Kidney (tissue), 14 donors: ENCODE measurements around the gene FGR. TPM values are rescaled to one million over a fixed set of nuclear protein-coding genes. Genes with fewer than 3 reads are reported as not detected.

Source experiments
- DNase-seq, 5 donors: peaks; one replicate each; pipeline ENCODE4 v3.0.0-alpha.2; 2013 to 2020
- FAIRE-seq: peaks from 2 replicates; lab custom pipeline; 2012; peaks lifted over from hg19 to GRCh38; lab: Jason Lieb, UNC
- H3K27ac ChIP-seq, 2 donors: one replicate each; pipeline ENCODE4 v1.7.0; 2013; ENCODE audit warnings: low read depth in 2 of 2, low read length in 2 of 2, inconsistent platforms in 1 of 2
- H3K27me3 ChIP-seq: one replicate; pipeline ENCODE4 v1.7.1; 2013; ENCODE audit warnings: low read length, inconsistent platforms; ENCODE audit not compliant: control insufficient read depth, insufficient read depth
- H3K36me3 ChIP-seq, 3 donors: one replicate each; pipeline versions ENCODE4 v1.7.0 to v1.7.1; 2013; ENCODE audit warnings: low read length in 3 of 3, control low read depth in 1 of 3, inconsistent platforms in 1 of 3; ENCODE audit not compliant: insufficient read depth in 3 of 3, control insufficient read depth in 2 of 3
- H3K4me1 ChIP-seq, 3 donors: one replicate each; pipeline versions ENCODE4 v1.7.0 to v1.7.1; 2013; ENCODE audit warnings: low read length in 3 of 3, inconsistent platforms in 1 of 3, low read depth in 1 of 3; ENCODE audit not compliant: control insufficient read depth in 2 of 3, insufficient read depth in 2 of 3
- H3K4me3 ChIP-seq, 3 donors: one replicate each; pipeline versions ENCODE4 v1.7.0 to v1.8.1; 2013; ENCODE audit warnings: low read length in 3 of 3, control low read depth in 1 of 3, inconsistent platforms in 1 of 3
- H3K9ac ChIP-seq, 3 donors: one replicate each; pipeline versions ENCODE4 v1.7.0 to v1.7.1; 2013; ENCODE audit warnings: low read length in 3 of 3, control low read depth in 1 of 3, inconsistent platforms in 1 of 3
- H3K9me3 ChIP-seq, 3 donors: one replicate each; pipeline versions ENCODE4 v1.7.0 to v1.7.1; 2013; ENCODE audit warnings: low read length in 3 of 3, control low read depth in 1 of 3, inconsistent platforms in 1 of 3; ENCODE audit not compliant: control insufficient read depth in 2 of 3, insufficient read depth in 1 of 3
- CTCF ChIP-seq: IDR thresholded peaks from 3 replicates; pipeline ENCODE4 v1.5.1; 2012; ENCODE audit warnings: mild to moderate bottlenecking, moderate library complexity, borderline replicate concordance; ENCODE audit not compliant: insufficient read depth; ENCODE audit errors: extremely low read depth
- intact Hi-C: fragments of 100-400 bp; cut with DNase I; formaldehyde crosslinking; loops from one replicate; pipeline ENCODE4 v1.11.1; 2022
- polyA plus RNA-seq: library from polyadenylated mRNA; stranded (reverse); fragments of 350-450 nt; fragmentation: Illumina TruSeq; extraction: RNeasy Lipid Tissue Mini Kit (QIAGEN cat#74804); gene quantifications from one replicate; pipeline ENCODE4 v1.2.3, GENCODE V29; 2014; ENCODE audit warnings: low read depth, low replicate concordance; ENCODE audit not compliant: insufficient read depth
- total RNA-seq: library from RNA; stranded (reverse); fragmentation: NEBNext Ultra II Directional; extraction: Animal tissue kit (Norgen Biotek cat#: 25700); gene quantifications from one replicate; pipeline ENCODE4 v1.2.1, GENCODE V29; 2021
- donor health status: control.
- donor health status: control.
- donor health status: control.
- donor health status: control.
- donor health status: control.
- donor health status: DM: yes; HTN: yes; CAD: no.
- donor health status: Normal renal cell carcinoma (clear cell type).

The FGR gene
- total and polyA plus RNA-seq, 2 donors from 2014 or later = 2.5 to 23.3 TPM

GRCh38 chr1:27678747-27679146 is 43.8 kb upstream of the FGR start:
- FAIRE-seq (no peak), DNase-seq (no peak)
- no peak overlapping the region for H3K9ac ChIP-seq
- TF ChIP-seq CTCF = no peak
- H3K36me3 ChIP-seq = no peaks in the 10 kb centered on the region
- H3K4me3 ChIP-seq = no peak overlapping the region
- intact Hi-C loops = no loop called here
- H3K27me3 ChIP-seq = no peaks in the 10 kb centered on the region
- H3K4me1 ChIP-seq = no peaks in the 10 kb centered on the region
- H3K9me3 ChIP-seq = no peaks in the 10 kb centered on the region
- H3K27ac ChIP-seq = no peak overlapping the region

- Histone ChIP-seq H3K4me1 (peaks cover 0 to 7% (median 6%) of the 10 kb centered on the region in 3 donors), H3K27me3 (no peaks in the 10 kb centered on the region), H3K36me3 (no peaks in the 10 kb centered on the region), H3K9me3 (no peaks in the 10 kb centered on the region), H3K4me3 (no peak overlapping the region), H3K9ac (no peak overlapping the region), H3K27ac (no peak overlapping the region)
- FAIRE-seq (no peak), DNase-seq (no peak)
- no peak for TF ChIP-seq CTCF
- intact Hi-C loops = no loop called here
Measured at GRCh38 chr1:27676410-27676809, 41.4 kb upstream of the FGR start.

- FAIRE-seq (no peak), DNase-seq (no peak)
- Histone ChIP-seq H3K9me3 (no peaks in the 10 kb centered on the region), H3K27me3 (no peaks in the 10 kb centered on the region), H3K4me3 (peak overlapping the region in 1 of 3 donors; percentile 73), H3K27ac (peak overlapping the region; percentile 47 to 60), H3K4me1 (peaks cover 0 to 9% (median 7%) of the 10 kb centered on the region in 3 donors), H3K9ac (peak overlapping the region in 1 of 3 donors; percentile 37), H3K36me3 (no peaks in the 10 kb centered on the region)
- TF ChIP-seq CTCF = no peak
- intact Hi-C loops = no loop called here
Measured at GRCh38 chr1:27672750-27673112, 37.7 kb upstream of the FGR start.
